GM12872 (cell line): Measurements from ENCODE around the gene LUC7L2.

Experiments used
- TF ChIP-seq, protein P1 (sequence below): IDR thresholded peaks from 3 replicates; pipeline ENCODE4 v1.5.1; 2011; ENCODE audit warnings: low read depth, mild to moderate bottlenecking, low read length, moderate library complexity; ENCODE audit not compliant: insufficient read depth

The LUC7L2 gene, protein sequence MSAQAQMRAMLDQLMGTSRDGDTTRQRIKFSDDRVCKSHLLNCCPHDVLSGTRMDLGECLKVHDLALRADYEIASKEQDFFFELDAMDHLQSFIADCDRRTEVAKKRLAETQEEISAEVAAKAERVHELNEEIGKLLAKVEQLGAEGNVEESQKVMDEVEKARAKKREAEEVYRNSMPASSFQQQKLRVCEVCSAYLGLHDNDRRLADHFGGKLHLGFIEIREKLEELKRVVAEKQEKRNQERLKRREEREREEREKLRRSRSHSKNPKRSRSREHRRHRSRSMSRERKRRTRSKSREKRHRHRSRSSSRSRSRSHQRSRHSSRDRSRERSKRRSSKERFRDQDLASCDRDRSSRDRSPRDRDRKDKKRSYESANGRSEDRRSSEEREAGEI

DNA sequence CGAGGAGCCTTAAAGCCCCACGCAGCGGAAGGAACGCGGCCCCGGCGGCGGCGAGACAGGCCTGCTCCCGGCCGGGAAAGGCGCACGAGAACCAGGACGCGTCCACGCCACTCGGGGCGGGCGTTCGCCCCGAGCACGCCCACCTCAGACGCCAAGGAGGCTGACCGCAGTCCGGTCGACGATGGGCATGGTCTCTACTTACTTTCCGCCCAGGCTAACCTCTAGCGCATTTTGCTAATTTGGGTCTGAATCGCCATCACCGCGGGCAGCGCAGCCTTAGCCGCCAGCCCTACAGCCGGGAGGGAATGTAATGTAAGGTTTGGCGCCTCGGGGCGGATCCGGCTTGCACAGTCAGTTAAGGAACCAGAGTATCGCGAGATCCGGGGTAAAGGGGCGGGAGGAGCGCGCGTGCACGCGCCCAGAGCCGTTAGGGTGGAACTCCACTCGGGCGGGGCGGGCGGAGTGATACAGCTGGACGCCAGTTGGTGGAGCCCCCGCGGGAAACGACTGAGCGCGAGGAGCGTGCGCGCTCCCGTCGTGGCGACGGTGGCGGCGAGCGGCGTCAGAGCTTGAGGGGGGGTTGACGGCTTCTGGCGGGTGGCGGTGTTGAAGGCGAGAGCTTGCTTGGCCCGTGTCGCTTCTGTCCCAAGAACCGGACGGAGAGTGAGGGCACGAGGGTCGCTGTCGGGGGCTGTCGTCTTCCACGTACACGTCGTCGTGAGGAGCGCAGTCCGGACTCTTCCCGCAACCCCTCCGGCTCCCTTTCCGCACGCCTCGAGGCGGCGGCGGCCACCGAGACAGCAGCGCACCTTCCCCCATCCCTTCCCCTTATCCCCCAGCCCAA is at the start of gene LUC7L2:
Gene LUC7L2 (plus strand): TSS at position 529 of the 844 bp plus-strand sequence. CDS start 368 bp downstream, outside the sequence.
- TF ChIP-seq, protein P1, sequence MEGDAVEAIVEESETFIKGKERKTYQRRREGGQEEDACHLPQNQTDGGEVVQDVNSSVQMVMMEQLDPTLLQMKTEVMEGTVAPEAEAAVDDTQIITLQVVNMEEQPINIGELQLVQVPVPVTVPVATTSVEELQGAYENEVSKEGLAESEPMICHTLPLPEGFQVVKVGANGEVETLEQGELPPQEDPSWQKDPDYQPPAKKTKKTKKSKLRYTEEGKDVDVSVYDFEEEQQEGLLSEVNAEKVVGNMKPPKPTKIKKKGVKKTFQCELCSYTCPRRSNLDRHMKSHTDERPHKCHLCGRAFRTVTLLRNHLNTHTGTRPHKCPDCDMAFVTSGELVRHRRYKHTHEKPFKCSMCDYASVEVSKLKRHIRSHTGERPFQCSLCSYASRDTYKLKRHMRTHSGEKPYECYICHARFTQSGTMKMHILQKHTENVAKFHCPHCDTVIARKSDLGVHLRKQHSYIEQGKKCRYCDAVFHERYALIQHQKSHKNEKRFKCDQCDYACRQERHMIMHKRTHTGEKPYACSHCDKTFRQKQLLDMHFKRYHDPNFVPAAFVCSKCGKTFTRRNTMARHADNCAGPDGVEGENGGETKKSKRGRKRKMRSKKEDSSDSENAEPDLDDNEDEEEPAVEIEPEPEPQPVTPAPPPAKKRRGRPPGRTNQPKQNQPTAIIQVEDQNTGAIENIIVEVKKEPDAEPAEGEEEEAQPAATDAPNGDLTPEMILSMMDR: 0 out of 3 replicates have a peak, but pooled peaks have one; percentile 5

DNA sequence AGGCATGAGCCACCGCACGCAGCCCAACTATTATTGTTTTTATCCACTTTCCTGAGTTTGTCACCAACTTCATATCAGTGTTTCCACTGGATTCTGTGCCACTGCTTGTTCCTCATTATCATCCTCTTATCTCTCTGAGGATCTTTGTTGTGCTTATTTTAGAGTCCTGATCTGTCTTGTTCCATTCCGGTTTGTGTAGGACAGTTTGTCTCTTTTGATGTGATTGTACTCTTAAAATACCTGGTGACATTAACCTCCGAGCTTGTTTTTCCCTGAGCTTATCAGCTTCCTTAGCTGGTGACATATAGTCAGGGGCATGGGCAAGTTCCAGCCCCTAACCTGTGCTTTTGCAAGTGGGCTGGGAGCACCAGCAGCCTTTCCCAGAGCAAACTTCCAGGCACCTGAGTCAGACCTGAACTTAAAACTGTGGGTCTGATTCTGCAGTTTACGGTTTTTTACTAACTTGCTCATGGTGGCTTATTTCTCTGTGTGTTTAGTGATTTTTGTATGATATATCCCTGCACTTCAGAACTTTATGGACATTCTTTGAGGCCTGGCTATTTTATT is 41.7 kb upstream of the LUC7L2 start:
- TF ChIP-seq, protein P1: no peak

DNA sequence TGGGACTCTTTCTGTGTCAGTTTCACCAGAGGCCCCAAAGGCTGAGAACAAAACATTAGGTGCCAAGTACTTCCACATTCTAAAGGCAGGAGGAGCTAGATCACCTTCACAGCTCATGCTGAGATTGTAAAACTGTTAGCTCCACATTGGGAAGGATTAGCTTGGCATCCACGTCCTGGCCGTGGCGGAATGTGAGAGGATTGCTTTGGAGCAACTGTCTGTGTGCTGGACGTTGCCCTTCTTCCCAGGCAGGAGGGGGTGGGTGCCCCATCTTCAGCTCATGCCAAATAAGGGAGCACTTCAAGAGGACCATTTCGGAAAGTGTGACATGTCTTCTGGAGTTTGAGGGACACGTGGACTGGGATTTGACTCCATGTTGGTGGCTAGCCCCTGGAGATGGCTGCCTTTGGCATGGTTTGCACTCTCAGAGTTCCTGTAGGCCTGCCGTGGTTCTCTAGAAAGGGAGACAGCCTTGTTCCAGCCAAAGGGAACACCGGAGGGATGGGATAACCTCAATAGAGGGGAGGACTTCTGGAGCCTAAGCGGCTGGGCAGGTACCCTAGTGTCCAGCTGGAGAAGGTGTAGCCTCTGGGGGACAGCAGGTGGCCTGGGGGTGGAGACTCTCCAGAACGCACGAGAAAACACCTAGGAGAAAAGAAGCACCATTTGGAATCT is 38.5 kb upstream of the LUC7L2 start:
- TF ChIP-seq, protein P1: peak; percentile 46; the same call in 2 of the 3 replicates

DNA sequence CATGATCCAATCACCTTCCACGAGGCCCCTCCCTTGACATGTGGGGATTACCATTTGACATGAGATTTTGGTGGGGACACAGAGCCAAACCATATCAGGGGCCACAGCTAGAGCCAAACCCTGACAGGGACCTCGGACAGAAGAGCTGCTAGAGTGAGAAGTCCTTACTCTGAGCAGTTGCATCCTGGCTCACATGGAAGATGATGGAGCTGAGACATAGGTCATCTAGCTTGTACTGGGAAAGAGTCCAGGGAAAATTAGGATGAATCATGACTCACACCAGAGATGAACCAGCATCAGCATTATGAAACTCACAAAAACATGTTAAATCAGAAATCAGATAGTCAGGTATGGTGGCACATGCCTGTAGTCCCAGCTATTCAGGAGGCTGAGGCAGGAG is 31.3 kb upstream of the LUC7L2 start:
- TF ChIP-seq, protein P1: no peak

DNA sequence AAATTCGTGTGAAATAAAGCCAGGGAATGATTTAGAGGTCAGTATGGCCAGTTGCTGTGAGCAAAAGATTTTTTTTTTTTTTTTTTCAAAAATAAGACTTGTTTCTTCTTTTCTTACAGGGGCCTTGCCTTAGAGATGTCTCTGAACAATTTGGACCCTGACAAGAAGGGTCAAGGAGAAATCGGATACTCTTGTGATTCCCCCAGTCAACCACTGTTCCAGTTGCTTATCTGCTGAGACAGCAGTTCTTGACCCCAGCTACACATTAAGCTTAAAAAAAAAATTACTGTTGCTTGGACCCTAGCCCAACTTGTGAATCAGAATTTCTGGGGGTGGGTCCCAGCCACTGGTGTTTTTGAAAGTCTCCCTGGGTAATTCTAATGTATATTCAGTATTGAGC is 30.6 kb upstream of the LUC7L2 start:
- TF ChIP-seq, protein P1: no peak

DNA sequence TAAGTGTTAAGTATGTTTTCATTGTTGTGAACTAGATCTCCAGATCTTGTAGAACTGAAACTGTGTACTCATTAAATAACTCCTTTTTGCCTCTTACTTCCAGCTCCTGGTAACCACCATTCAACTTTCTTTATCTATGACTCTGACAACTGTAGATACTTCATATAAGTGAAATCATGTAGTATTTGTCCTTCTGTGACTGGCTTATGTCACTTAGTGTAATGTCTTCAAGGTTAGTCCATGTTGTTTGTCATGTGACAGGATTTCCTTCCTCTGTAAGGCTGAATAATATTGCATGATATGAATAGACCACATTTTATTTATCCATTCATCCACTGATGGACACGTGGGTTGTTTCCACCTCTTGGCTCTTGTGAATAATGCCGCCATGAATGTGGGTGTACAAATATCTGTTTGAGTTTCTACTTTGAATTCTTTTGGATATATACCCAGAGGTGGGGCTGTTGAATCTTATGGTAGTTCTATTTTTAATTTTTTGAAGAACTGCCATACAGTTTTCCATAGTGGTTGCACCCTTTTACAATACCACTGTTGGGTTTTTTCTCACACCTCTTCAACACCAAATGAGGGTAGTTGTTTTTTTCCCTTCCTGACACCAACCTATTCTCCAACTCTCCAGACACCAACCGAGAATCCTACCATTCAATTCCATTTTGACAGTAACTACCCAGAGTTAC is 29.2 kb upstream of the LUC7L2 start:
- TF ChIP-seq, protein P1: no peak
